Measurements from ENCODE around the gene PSAP.

GRCh38 chr10:71881647-71882355, 30.8 kb upstream of the PSAP start:
- TF ChIP-seq EZH2 (IDR thresholded peaks at IDR 0.05) (no peak), FOXP2 (optimal IDR thresholded peaks at IDR 0.05; ENCODE audit: control extremely low read depth, extremely low read length, insufficient read depth) (no peak)
